Tibial nerve (tissue), 4 donors: ENCODE results near the gene ETS2.

Experiments
- CTCF ChIP-seq, 5 experiments: fragments of 200-600 bp in 3 of 5; fragments of 450-650 bp in 2 of 5; sonication (generic) in 3 of 5; IDR thresholded peaks; one replicate each; pipeline ENCODE4 v1.5.1; 2016 to 2019; ENCODE audit warnings: antibody characterized with exemption in 5 of 5, mild to moderate bottlenecking in 3 of 5, moderate library complexity in 2 of 5
- EP300 ChIP-seq, 2 donors: sonication (generic); formaldehyde crosslinking; IDR thresholded peaks; one replicate each; pipeline ENCODE4 v1.6.1; 2017; ENCODE audit warnings: antibody characterized with exemption in 2 of 2, mild to moderate bottlenecking in 1 of 2

- TF ChIP-seq CTCF (IDR thresholded peaks at IDR 0.05) = no peak
- no peak for TF ChIP-seq EP300 (IDR thresholded peaks at IDR 0.05)
Measured at GRCh38 chr21:38816400-38816977, 10.8 kb downstream of the ETS2 start.
